Measurements from ENCODE around the gene GMDS.

Gene GMDS

GRCh38 chr6:1767481-1768246 is 477.7 kb downstream of the GMDS start:
- no peak for TF ChIP-seq CTCF (IDR thresholded peaks at IDR 0.05; ENCODE audit: extremely low read depth, missing control alignments)
- DNase-seq (ENCODE audit: low spot score): no peak

- no peak for DNase-seq (ENCODE audit: low spot score)
- TF ChIP-seq CTCF (IDR thresholded peaks at IDR 0.05; ENCODE audit: extremely low read depth, missing control alignments): no peak
These were observed 478.8 kb downstream of the GMDS start for GRCh38 chr6:1766654-1767053.

- no peak for TF ChIP-seq CTCF (IDR thresholded peaks at IDR 0.05; ENCODE audit: extremely low read depth, missing control alignments)
- DNase-seq (ENCODE audit: low spot score): no peak
These were observed 480.1 kb downstream of the GMDS start for GRCh38 chr6:1765160-1765903.

GRCh38 chr6:1764397-1764987 is 480.9 kb downstream of the GMDS start:
- no peak for DNase-seq (ENCODE audit: low spot score)
- TF ChIP-seq CTCF (IDR thresholded peaks at IDR 0.05; ENCODE audit: extremely low read depth, missing control alignments): no peak

GRCh38 chr6:1763404-1763803 is 482.0 kb downstream of the GMDS start:
- no peak for TF ChIP-seq CTCF (IDR thresholded peaks at IDR 0.05; ENCODE audit: extremely low read depth, missing control alignments)
- no peak for DNase-seq (ENCODE audit: low spot score)

- no peak for DNase-seq (ENCODE audit: low spot score)
- no peak for TF ChIP-seq CTCF (IDR thresholded peaks at IDR 0.05; ENCODE audit: extremely low read depth, missing control alignments)
These were observed 483.2 kb downstream of the GMDS start for GRCh38 chr6:1762203-1762602.

GRCh38 chr6:1761477-1761877 is 483.9 kb downstream of the GMDS start:
- DNase-seq (ENCODE audit: low spot score): no peak
- no peak for TF ChIP-seq CTCF (IDR thresholded peaks at IDR 0.05; ENCODE audit: extremely low read depth, missing control alignments)

Data from GM20000 (cell line).